ENCODE measurements around the gene CDK17. TPM values are rescaled to one million over a fixed set of nuclear protein-coding genes. Genes with fewer than 3 reads are reported as not detected.

Gene CDK17
- total RNA-seq, 1 donor from 2014 or later = 25.4 TPM

- DNase-seq (ENCODE audit: low spot score) = no peak
These were observed 134.4 kb downstream of the CDK17 start for GRCh38 chr12:96265836-96266235.

DNA sequence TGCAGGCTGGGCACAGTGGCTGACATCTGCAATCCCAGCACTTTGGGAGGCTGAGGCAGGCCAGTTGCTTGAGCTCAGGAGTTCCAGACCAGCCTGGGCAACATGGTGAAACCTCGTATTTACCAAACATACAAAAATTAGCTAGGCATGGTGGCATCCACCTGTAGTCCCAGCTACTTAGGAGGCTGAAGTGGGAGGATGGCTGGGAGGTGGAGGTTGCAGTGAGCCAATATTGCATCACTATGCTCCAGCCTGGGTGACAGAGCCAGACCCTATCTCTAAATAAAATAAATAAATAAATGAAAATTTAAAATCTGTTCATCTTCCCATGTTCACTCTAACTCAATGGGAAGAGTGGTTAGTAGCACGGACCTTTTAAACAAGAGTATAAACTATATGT is 134.8 kb downstream of the CDK17 start:
- no peak for DNase-seq (ENCODE audit: low spot score)

- no peak for DNase-seq (ENCODE audit: low spot score)
These were observed 136.8 kb downstream of the CDK17 start for GRCh38 chr12:96263449-96263902.

DNA sequence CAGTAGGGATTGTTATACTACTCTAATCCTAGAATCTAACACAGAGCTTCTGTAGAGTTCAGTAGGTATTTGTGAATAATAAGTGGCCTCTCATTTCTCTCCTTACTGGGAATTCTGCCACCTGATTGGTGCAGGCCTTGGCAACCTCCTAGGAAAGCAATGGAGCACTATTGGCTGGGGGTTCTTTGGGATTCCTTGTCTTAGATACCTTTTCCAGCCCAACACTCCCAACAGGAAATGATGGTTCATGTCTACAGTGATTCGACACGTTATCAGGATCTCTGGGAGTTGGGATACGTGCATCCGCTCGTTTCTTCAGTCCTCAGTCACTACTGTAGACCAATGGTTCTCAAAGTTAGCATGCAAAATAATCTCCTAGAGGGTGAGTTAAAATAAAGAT is 138.7 kb downstream of the CDK17 start:
- no peak for DNase-seq (ENCODE audit: low spot score)

GRCh38 chr12:96260644-96261043 is 139.6 kb downstream of the CDK17 start:
- DNase-seq (ENCODE audit: low spot score) = no peak

- no peak for DNase-seq (ENCODE audit: low spot score)
These were observed 140.0 kb downstream of the CDK17 start for GRCh38 chr12:96260231-96260630.

DNA sequence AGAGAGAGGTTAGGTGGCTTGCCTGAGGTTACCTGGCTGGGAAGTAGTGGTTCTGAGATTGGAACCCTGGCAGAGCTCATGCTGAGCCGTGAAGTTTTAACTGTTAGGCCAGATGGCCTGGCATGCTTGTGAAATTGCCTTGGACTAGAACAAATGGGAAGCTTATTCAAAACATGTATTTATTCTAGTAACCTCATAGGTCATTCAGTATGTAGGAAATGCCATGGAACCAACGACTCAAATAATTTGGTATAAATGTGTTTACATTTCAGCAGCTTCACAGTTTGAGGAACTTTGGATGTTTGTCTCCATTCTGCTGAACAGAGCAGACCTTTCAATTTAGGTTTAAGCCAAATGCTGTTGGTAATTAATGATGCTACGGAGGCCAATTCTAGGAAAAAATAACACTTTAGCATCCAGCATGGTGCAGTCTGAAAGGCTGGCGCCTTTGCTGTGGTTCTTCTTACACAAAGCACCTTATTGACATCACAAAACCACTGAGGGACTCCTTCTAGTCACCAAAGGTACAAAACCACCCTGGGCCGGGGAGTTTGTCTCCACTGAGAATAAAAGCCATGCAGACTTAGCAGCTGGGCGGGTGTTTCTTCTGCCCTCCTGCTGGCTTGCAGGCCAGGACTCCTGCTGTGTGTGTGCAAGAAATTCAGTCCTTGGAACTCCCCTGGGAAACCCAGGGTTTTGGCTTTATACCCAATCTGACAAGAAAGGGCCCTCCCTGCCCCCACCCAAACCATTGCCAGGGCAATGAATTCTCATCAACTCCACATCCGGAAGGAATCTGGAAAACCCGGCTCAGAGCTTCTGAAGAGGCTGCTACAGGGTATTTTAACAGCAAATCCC is 141.9 kb downstream of the CDK17 start:
- DNase-seq (ENCODE audit: low spot score) = no peak

DNA sequence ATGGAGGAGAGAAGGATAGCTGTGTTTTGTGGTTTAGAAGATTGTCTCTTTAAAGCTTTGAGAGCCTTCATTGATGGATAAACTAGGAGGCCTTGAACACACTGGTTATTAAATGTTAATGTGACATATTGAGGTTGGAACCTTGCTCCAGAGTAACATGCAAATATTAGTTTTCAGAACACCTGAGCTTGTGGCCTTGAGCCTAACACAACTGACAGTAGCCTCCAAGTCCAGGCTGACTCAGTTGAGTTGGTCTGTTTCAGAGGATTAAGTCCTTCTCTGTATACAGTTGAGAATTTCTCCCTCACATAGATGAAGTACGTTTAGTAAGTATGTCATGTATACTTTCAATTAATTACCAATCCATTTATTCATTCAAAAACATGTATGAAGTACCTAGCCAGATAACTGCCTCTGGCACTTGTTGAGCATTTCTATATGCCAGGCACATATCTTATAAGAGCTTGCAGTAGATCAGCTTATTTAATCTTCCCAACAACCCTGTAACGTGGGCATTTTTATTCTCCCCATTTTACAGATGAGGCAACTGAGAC is 142.6 kb downstream of the CDK17 start:
- no peak for DNase-seq (ENCODE audit: low spot score)

DNA sequence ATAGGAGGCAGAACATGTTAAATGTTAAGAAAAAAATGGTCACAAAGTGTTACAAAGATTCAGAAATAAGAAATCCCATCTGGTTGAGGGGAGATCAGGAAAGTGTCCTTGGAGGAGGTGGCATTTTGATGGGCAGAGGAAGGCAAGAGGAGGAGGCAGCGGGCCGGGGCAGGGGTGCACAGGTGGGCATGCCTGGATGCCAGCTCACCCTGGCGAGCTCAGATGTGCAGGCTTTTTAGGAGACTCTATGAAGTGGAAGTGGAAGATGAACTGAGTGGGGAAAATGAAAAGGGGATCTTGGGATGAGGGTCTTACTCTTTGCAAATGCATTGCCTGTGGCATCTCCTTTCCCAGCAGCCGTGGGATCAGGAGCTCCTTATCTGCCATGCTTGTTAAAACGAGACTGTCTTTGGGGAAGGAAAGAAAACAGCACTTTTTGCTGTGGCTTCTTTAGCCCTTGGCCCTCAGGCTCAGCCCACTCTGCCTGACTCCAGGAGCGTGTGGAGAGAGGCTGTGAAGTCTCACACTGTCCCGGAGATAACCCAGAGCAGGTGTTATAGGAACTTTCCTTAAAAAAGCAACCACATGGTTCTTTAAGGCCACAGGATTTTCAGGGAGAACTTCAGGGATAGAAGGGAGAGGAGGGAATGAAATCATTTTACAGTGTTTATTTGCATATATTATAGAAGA is 143.4 kb downstream of the CDK17 start:
- no peak for DNase-seq (ENCODE audit: low spot score)

DNA sequence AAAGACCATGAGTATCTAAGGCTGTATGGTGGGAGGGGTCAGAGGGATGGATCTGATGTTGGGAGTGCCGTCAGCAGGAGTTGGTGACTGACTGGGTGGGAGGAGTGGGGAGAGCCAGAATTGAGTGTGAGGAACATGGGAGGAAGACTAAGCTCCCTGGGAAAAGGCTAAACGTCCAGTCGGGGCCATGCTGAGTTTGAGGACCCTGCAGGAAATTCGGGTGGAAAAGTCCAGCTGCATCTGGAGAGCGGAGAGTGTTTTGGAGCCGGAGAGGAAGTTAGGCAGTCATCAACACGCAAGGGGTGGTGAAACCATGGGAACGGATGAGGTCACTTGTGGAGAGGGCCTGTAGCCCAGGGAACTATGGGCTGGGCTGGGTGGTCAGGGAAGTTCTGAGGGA is 145.2 kb downstream of the CDK17 start:
- peak; percentile 48 for DNase-seq (ENCODE audit: low spot score)

- no peak for DNase-seq (ENCODE audit: low spot score)
These were observed 150.0 kb downstream of the CDK17 start for GRCh38 chr12:96250119-96250685.

DNA sequence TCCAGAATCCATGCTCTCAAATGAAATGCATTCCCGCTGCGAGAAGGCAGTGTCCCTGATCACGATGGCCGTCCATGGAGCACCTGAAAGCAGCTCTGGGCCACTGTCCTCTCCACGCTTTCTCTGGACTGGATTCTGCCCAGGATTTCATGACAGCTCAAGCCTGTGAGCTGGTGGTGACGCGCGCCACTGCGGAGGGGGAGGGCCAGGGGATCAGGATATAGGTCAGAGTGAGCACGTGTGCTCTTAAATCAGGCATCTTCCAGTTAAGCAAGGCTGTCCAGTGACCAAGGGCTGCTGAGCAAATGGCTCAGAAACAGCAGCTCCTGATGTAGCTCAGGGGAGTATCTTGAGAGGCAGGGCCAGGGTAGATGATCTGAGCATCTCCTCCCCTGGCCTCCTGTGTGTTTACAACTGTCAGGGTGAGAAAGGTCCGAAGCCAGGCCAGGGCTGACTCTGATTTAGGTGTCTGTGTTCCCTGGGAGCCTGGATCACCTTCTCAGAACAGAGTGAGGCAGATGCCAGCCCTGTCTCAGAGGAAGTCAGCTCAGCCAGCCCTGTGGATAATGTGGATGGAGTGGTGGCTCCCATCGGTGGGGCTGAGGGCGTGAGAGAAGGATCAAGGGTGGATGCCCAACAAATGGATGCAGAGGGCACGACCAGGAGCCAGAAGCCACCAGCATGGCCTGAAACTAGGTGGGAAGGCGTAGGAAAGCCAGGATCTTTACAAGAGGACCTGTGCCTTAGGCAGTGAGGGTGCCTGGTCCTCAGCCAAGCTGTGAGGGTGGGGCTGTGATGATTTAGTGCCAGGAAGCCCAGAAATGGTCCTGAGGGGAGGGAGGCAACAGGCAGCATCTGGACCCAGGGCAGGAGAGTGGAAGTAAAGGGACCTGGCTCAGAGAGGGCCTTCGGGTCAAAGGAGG is 150.8 kb downstream of the CDK17 start:
- no peak for DNase-seq (ENCODE audit: low spot score)

DNA sequence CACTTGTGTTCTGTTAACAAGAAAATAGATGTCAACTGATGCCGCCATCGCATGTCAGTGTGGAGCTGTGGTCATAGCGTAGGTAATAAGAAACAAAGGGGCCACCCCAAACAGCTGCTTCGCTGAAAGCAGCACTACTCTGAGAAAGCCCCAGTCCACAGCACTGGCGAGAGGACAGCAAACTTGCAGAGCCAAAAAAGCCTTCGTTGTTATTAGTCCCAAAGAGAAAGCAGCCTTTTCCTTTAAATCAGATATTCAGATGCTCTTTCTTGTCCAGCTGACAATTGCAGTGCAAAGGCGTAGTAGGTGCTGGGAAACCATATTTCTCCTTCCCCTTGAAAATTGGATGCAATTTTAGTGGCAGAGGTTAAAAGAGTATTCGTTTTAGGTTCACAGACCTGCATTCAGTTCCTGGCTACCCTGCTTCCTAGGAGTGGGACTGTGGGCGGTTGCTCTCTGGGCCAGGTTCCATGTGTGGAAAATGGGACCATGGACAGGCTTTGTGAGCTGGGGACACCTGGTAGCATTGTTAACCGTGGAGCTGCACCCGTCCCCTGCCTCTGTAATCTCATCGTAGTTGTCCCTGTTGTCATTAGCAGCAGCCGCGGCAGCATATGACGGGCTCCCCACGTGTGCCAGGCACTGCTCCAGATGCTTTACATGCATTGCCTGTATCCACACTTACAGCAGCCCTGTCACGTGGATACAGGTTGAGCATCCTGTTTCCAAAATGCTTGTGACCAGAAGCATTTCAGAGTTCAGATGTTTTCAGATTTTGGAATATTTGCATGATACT is 151.9 kb downstream of the CDK17 start:
- DNase-seq (ENCODE audit: low spot score) = no peak

- DNase-seq (ENCODE audit: low spot score) = no peak
These were observed 152.7 kb downstream of the CDK17 start for GRCh38 chr12:96247563-96247962.

GRCh38 chr12:96246926-96247505 is 153.2 kb downstream of the CDK17 start:
- no peak for DNase-seq (ENCODE audit: low spot score)

DNA sequence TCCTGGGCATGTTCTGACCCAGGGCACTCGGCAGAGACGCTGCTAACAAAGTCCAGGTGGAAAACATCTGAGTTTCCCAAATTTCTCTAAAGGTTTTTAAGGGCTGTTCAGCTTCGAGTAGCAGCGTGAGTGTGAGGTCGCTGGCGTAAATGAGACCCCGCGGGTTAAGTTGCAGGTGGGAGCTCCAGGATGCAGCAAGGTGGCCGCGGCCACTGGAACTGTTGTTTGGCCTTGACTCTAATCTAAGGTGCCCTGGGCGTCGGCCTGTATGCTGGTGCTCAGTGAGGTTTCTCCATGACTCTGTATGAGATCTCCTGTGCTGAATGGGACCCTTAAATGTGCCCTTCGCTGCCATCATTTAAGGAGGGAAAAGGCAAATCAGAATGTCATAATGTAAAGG is 155.4 kb downstream of the CDK17 start:
- no peak for DNase-seq (ENCODE audit: low spot score)

GRCh38 chr12:96242597-96242996 is 157.6 kb downstream of the CDK17 start:
- DNase-seq (ENCODE audit: low spot score) = no peak

- peak; percentile 61 for DNase-seq (ENCODE audit: low spot score)
These were observed 158.4 kb downstream of the CDK17 start for GRCh38 chr12:96241846-96242256.

DNA sequence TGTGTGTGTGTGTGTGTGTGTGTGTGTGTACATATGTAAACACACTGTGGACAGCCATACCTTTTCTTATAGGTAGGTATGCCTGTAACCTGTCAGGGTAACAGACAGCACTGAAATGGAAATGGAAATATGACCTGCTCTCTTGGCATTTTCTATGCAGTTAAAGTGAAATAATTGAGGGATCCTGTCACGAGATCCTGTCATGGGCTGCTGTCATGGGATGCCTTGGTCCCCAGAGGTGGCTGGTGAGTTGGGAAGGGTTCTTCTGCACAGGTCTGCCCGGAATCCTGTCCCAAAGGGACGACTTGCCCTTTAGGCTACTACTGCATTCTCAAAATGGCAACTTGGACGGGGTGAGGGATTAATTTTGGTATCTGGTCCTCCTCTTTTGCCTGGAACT is 158.8 kb downstream of the CDK17 start:
- DNase-seq (ENCODE audit: low spot score) = no peak

GRCh38 chr12:96240656-96241055 is 159.6 kb downstream of the CDK17 start:
- DNase-seq (ENCODE audit: low spot score) = no peak
